Measurements from ENCODE around the gene LIPC.
"Not testable (repeated sequence)": the region's sequence is repeated elsewhere in the genome, so short reads cannot be mapped to it uniquely, and the experiment has no call there.

The LIPC gene

GRCh38 chr15:58602823-58603222, 171.0 kb downstream of the LIPC start:
- no peak overlapping the region for H3K4me3 ChIP-seq (ENCODE audit: low read depth, low read length)
- no peak for DNase-seq (ENCODE audit: low read depth)
- no peak for TF ChIP-seq POLR2A (IDR thresholded peaks at IDR 0.05; ENCODE audit: extremely low read depth, insufficient read length)
- no peak for TF ChIP-seq CTCF (IDR thresholded peaks at IDR 0.05; ENCODE audit: low read depth, low read length)

GRCh38 chr15:58603927-58604326, 172.1 kb downstream of the LIPC start:
- not testable (repeated sequence) for H3K4me3 ChIP-seq (ENCODE audit: low read depth, low read length); DNase-seq (ENCODE audit: low read depth)

GRCh38 chr15:58604455-58604923, 172.7 kb downstream of the LIPC start:
- no peak overlapping the region for H3K4me3 ChIP-seq (ENCODE audit: low read depth, low read length)
- no peak for TF ChIP-seq MYC (IDR thresholded peaks at IDR 0.05; ENCODE audit: low read depth, low read length)
- TF ChIP-seq MAX (IDR thresholded peaks at IDR 0.05; ENCODE audit: low read depth, low read length): no peak
- DNase-seq (ENCODE audit: low read depth): no peak

GRCh38 chr15:58605931-58606530, 174.2 kb downstream of the LIPC start:
- no peak for DNase-seq (ENCODE audit: low read depth)
- TF ChIP-seq MAX (IDR thresholded peaks at IDR 0.05; ENCODE audit: low read depth, low read length) (no peak), MYC (IDR thresholded peaks at IDR 0.05; ENCODE audit: low read depth, low read length) (no peak), CTCF (IDR thresholded peaks at IDR 0.05; ENCODE audit: low read depth, low read length) (no peak), POLR2A (IDR thresholded peaks at IDR 0.05; ENCODE audit: extremely low read depth, insufficient read length) (no peak)
- H3K4me3 ChIP-seq (ENCODE audit: low read depth, low read length): no peak overlapping the region

- no peak for TF ChIP-seq MYC (IDR thresholded peaks at IDR 0.05; ENCODE audit: low read depth, low read length)
- no peak overlapping the region for H3K4me3 ChIP-seq (ENCODE audit: low read depth, low read length)
- DNase-seq (ENCODE audit: low read depth): no peak
Measured at GRCh38 chr15:58606577-58607080, 174.8 kb downstream of the LIPC start.

GRCh38 chr15:58608129-58608590, 176.4 kb downstream of the LIPC start:
- H3K4me3 ChIP-seq (ENCODE audit: low read depth, low read length): no peak overlapping the region
- TF ChIP-seq MAX (IDR thresholded peaks at IDR 0.05; ENCODE audit: low read depth, low read length): no peak
- TF ChIP-seq MYC (IDR thresholded peaks at IDR 0.05; ENCODE audit: low read depth, low read length): no peak
- no peak for TF ChIP-seq CTCF (IDR thresholded peaks at IDR 0.05; ENCODE audit: low read depth, low read length)
- no peak for TF ChIP-seq POLR2A (IDR thresholded peaks at IDR 0.05; ENCODE audit: extremely low read depth, insufficient read length)

GRCh38 chr15:58608711-58609110, 176.9 kb downstream of the LIPC start:
- no peak overlapping the region for H3K4me3 ChIP-seq (ENCODE audit: low read depth, low read length)
- no peak for DNase-seq (ENCODE audit: low read depth)
- TF ChIP-seq POLR2A (IDR thresholded peaks at IDR 0.05; ENCODE audit: extremely low read depth, insufficient read length) (no peak), MAX (IDR thresholded peaks at IDR 0.05; ENCODE audit: low read depth, low read length) (no peak), CTCF (IDR thresholded peaks at IDR 0.05; ENCODE audit: low read depth, low read length) (no peak), MYC (IDR thresholded peaks at IDR 0.05; ENCODE audit: low read depth, low read length) (no peak)

More at GRCh38 chr15:58608129-58608590, 176.4 kb downstream of the LIPC start:
- no peak for DNase-seq (ENCODE audit: low read depth)
